DMS153 treated with DMSO at 0.1 percent for 48 hours (cell line): ENCODE measurements around the gene CYP27B1.

Experiments used
- DNase-seq: peaks from one replicate; lab custom pipeline; 2025; ENCODE audit not compliant: unreplicated experiment; lab: John Stamatoyannopoulos, UW

Gene CYP27B1

DNA sequence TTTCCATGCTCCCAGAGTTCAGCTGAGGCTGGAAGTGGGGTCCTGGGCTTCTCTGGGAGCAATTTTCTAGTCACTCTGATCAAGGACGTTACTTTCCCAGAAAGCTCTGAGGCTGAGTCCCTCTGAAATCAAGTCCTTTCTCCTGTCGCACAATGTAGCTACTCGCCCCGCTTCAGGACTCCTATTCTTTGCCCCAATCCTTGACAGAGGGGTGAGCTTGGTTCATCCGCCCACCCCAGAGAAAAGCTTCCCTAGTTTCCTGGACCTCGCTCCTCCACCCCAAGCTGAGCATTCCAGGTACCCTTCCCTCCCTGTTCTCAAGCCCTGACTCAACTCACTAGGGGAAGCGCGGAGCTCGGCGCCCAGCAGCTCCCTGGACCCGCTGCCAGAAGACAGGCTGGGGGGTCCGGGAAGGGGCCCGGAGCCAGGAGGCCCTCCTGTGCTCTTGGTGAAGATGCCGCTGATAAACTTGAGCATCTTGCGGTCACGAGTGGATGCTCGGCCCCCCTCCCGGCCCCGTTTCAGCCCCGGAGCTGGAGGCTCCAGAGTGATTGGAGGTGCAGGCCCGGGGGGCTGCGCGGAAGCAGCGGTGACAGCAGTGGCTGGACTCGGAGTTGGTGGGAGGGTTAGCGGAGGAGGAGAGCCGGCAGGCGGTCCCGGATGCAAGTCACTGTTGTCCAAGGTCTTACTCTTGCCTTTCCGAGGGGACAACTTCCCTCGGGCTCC, 30.0 kb downstream of the CYP27B1 start:
- DNase-seq = no peak

DNA sequence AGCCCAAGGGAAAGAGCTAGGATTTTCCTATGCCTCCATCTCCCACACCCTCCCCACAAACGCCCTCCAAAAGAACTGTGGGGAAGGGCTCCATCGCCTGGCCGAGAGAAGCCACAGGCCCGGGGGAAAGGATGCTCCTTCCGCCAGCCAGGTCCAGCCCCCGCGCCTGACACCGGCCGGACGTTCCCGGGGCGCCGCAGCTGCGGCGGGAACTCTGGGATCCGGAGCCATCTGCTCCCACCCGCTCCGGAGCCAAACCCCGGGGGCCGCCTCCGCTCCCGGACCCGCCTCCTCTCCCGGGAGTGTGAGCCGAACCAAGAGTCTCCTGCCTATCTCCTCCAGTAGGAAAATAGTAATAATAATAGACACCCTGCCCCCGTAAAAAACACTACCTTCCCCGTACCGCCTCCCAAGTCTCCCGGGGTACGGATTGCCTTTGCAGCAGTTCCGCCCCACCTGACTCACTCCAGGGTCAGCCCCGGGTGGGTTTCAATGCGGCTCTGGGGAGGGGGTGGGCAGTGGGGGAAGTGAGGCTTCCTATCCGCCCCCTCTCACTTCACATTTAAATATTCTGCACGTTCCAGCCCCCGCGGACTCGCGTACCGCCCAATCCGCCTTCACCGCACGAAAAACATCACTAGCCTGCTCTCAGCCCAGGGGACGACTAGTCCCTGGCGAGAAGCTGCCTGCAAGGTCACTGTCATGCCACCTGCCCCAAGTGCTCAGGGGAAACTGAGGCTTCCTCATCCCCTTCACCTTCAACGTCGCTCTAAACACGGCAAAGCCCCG, 30.7 kb downstream of the CYP27B1 start:
- no peak for DNase-seq

DNA sequence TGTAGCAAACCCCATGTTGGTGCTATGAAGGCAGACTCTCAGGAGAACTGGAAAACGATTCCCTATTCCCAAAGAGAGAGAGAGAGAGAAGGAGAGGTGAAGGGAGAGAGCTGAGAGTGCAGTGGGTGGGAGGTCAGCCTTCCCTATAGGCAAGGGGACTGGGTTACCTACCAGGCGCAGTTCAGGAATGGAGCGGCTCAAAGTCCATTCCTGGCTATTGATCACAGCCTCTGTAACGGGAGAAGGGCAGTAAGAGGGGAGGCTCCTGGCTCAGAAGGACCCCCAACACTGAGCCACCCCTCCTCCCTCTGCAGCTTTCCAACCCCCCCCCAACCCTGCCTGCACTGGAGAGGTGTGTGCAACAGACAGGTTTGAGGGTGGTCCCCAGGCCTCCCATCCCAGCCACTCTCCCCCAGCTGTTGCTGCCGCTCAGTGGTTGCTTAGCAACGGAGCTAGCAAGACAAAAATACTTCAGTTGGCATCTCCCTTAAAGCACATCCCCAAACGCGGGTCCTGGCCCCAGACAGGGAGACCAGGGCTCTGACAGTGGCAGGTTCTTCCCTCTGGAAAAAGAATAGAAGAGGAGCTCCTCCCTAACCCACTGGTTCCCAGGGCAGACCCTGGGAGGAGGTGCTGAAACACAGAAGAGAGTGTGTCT, 31.6 kb downstream of the CYP27B1 start:
- no peak for DNase-seq

DNA sequence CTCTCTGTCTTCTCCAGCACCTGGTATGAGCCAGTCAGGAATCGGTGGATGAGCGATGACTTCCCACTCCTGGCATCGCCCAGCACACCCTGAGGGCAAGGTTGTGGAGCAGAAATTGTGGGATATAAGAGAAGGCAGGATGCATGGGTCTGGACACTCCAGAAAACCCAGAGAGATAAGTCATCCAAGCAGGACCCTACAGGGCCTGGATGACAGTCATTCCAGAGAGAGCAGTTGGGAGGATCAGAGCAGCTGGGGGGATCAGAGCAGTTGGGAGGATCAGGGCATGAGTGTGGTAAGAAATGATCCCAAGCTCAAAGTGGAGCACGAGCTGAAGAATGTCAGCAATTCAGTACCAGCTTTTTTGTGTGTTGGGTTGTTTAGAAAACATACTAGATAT, 32.3 kb downstream of the CYP27B1 start:
- DNase-seq = no peak

DNA sequence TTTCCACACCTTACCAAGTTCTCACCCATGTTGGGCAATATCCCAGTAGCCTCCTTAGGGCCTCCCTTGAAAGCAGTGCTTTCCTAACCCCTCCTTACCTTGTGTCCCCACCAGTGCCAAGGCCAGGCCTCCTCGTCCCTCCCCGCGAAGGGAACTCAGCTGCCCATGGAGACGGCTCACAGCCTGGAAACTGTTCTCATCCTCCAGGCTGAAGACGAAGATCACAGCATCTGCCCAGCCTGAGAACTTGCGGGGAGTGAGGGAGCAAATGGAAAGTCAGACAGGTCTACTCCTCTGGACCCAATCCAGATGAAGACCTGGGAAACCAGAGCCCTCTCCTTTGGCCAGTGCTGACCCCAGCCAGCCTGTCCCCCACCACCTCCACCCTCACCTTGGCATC, 33.0 kb downstream of the CYP27B1 start:
- no peak for DNase-seq

DNA sequence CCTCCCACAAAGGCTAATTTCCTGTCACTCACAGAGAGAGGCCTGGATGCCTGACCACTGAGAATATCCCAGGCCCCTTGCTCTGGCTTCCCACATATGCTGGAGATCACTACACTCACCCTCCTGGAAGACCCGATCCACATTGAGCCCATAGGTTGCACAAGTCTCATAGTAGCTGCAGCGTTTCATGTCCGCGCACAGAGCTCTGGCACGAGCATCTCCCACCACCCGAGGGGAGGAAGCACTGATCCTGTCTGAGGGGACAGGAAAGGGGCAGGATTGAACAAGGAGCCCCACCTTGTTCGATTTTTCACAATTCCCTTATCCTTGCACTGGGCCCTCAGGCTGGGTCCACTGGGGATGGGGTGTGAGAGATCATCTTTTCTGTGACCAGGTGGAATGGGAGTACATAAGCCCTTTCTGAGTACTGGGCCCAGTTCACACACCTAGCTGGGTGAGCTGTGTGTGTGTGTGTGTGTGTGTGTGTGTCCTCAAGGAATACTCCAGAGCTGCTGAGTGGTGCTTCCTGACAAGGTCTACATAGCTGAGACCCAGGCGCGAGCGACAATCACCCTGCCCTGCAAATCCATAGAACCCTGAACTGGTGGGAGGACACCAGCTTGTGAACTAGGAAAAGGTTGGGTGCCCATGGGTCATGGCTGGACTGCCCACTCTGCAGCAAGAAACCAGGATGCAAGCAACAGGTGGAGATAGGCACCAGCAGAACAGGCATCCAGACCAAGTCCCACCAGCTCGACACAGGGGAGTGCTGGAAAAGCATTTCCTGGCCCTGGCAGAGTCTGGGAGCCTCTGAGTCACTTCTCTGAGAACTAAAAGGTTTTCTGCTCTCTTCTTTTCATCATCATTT, 33.9 kb downstream of the CYP27B1 start:
- no peak for DNase-seq

DNA sequence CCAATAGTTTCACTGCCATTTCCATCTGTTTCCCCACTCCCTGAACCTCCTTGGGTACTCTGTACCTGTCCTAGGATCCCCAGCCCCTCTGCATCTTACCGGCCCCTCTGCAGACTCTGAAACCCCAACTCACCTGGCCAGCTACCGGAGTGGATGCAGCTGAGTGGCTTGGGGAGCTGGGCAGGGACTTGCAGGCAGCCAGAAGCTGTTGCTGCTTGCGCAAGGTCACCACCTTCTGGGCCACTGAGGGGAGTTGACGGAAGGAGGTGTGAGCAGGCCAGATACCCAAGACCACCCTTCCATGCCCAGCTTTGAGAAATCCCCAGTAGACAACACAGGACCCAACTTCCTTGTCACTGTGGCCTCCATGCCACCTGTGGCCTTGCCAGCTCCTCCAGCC, 34.6 kb downstream of the CYP27B1 start:
- DNase-seq = no peak

DNA sequence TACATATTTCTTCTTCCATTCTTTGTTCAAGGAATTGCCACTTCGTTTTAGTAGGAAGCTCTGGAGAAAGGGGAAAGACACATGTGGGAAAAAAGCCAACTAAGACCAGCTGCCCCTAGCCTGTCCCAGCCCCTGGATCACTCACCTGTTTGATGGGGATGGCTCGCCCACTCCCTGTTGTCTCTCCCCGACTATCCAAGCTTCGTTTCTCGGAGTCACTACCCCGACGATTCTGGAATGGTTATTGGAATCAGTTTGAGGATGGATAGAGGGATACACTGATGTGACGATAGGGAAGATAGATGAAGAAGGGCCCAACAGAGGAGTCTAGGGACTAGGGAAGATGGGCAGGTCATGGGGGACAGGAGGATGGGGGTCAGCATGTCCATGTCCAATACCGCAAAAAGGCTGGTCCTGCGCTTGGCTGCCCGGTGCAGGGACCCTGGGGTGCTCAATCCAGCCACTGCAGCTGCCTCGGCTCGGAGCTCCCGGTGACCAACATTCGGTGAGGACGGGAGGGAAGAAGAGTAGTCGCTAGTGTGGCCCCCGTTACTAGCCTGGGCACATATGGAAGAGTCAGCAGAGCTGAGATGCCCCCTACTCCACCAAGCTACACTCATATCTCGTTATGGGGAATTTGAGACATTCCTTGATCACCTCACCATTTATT, 35.3 kb downstream of the CYP27B1 start:
- DNase-seq = no peak

DNA sequence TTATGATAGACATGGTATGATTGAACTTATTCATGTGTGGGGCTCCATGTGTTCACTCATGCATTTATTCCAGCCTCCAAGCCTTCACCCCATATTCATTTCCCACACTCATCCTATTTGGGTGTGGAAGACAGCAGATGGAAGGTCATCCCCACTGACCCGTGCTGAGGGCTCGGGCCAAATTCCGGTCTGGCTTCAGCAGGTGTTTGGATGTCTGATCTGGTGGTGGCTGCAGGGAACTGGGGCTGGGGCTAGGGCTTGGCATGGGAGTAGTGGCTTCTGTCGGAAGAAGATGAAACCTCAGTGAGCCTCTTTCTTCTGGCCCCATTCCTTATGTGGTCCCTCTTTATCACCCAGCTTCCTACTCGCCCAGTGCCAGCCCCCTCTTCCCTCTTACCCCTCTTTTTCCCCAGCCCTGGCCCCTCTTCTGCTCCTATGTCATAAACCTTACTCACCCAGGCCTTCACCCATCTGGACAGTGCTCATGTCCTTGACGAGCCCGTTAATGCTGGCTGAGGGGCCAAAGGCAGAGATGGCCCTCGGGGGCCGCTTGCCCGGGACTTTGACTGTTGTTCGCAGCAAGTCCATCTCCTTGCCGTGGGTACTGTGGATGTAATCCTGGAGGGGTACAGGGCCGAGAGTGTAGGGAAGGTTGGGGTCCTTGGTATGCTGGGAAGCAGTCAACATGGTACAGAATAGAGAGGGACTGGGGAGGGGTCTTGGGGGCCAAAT, 36.4 kb downstream of the CYP27B1 start:
- no peak for DNase-seq

DNA sequence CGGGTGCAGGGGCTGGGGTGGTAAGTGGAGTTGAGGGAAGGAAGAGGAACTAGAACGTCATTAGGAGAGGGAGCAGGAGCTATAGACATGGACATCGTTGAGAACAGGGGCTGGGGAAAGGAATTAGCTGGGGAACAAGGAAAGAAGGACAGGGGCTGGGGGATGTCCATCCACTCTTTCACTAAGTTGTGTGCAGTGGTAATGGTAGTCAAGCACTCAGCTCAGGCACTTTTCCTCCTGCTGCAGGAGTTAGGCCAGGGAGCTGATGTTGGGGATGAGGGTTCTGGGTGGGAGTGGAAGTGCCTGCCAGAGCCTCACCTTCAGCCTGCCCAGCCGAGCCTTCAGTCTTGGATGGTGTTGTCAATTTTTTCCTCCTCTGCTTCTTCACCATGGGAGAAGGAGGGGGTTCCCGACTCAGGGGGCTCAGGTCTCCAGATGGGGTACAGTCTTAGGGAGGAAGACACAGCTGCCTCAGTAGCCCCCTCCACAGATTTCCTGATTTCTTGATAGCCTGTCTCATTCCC, 37.5 kb downstream of the CYP27B1 start:
- DNase-seq = no peak

DNA sequence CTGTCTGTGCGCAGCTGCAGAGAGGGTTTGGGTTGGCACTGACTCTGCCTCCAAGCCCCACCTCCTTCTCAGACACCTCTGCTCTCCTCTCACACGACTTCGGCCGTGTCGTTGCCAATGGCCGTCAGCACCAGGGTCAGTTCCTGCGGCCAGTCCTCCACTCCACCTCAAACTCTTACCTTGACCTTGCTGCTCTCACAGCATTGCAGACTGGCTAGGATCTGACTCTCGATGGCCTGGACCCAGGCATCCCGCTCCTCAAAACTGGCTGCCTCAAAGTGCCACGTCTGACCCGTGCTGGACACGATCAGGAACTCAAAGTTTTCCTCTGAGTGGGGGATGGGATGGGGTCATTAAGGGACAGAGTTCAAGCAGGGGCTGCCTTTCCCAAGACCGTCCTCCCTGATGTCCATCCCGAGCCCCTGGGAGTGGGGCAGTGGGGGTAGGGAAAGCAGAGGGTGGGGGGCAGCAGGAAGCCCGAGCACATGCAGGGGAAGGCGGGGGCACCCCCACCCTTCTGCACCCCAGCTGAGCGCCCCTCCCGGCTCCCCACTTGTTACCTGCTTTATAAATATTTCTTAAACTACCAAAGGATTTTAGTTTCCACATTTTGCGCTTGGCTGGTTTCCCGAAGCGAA, 39.0 kb downstream of the CYP27B1 start:
- DNase-seq = no peak

DNA sequence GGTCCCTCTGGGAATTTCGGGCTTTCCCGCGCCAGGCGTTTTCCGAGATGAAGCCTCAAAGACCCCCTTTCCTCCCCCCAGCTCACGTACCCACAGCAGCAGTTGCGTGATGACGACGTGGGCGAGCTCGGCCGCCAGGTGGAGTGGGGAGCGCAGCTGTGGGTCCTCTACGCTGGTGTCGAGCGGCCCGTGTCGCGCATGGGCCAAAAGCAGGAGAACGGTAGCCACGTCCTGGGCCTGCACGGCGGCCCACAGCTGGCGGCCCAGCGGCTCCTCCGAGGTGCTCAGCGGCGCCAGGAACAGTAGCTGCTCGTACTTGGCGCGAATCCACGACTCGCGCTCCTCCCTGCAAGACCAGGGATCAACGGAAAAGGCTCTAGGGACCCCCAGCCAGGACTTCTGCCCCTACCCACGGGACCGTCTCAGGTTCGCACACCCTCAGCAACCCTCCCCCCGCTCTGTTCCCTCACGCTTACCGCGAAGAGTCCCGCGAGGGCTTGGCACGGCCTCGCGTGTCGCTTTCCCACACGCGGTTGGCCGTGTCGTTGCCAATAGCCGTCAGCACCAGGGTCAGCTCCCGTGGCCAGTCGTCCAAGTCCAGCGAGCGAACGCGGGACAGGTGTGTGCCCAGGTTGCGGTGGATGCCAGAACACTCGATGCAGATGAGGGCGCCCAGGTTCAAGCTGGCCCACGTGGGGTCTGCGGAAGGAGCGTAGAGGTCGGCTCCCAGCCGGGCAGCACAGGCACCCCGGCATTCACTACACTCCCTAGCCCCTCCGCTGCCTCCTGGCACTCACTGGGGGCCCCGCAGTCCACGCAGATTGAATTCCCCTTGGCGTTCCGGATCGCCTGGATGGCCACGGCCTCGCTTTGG, 39.8 kb downstream of the CYP27B1 start:
- DNase-seq = no peak

DNA sequence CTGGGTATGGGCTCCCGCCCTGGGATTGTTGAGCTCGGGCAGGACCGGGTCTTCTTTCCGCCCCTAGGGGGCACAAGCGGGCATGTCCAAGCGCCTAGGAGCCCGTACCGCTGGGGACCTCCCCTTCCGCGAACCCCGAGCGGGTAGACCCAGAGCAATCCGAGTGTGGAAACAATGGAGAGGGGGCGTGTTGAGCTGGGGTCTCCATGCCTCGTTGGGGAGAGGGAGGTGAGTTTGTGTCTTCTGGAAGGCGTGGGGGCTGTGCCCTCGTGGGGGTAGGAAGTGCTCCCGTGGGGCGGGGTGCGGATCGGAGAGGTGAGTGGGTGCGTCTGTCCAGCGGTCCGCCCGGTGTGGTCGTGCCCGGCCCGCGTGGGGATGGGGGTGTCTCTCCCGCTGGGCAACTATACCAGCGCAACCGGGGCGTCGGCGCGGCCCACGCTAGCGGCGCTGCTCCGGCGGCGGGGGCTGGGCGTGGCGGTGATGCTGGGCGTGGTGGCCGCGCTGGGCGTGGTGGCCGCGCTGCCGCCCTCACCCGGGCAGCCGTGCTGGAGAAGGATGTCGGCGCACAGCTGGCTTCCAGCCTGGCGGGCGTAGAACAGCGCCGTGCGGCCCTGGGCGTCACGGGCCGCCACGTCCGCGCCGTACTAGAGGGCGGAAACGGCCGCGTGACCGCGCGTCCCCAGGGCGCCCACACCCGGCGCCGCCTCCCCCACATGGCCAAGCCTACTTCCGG, 40.6 kb downstream of the CYP27B1 start:
- peak; percentile 84 for DNase-seq

DNA sequence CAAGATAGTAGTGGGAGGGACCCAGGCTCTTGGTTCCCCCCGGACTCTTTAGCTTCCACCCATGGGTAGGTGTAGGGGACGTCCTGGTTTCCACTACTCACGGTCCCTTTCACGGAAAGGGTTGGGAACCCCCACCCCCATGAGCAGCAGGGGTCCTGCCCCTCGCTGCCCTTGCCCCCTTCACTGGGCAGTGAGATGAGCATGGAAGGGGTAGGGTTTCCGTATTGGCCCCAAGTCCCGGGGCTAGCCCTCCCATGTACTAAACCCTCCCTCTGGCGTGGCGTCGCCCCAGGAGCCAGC, 41.1 kb downstream of the CYP27B1 start:
- no peak for DNase-seq

DNA sequence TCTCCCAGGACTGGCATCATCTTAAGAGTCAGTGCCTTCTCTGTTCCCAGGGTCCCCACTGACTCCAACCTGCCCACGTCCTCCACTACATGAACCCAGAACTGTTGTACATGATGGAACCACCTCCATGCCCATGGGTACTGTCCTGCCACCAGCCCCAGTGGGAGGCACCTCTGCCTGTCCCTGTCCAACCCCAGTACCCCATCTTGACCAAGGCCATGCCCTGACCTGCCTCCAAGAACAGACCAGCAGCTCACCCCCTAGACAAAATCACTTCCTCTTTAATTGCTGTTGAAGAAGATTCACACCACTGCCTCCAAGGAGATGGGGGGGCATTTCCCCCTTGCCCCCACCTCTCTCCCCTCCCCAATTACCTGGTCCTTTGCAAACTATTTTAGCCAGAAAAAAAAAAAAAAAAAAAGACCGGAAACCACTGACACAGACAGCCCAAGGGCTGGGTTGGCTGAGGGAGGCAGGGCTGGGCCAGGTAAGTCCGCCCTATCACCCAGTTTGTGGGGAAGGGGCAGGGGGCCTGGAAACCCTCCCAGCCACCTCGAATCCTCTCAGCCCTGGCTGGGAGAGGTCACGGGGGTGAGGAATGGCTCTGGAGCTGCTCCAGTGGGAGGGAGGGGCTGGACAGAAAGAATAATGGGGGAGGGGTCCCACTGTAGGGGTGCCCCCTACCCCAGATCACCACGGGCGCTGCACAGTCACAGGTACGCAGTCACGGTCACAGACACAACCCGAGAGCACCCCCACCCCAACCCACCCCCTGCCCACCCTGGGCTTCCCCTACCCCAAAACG, 41.7 kb downstream of the CYP27B1 start:
- no peak for DNase-seq

DNA sequence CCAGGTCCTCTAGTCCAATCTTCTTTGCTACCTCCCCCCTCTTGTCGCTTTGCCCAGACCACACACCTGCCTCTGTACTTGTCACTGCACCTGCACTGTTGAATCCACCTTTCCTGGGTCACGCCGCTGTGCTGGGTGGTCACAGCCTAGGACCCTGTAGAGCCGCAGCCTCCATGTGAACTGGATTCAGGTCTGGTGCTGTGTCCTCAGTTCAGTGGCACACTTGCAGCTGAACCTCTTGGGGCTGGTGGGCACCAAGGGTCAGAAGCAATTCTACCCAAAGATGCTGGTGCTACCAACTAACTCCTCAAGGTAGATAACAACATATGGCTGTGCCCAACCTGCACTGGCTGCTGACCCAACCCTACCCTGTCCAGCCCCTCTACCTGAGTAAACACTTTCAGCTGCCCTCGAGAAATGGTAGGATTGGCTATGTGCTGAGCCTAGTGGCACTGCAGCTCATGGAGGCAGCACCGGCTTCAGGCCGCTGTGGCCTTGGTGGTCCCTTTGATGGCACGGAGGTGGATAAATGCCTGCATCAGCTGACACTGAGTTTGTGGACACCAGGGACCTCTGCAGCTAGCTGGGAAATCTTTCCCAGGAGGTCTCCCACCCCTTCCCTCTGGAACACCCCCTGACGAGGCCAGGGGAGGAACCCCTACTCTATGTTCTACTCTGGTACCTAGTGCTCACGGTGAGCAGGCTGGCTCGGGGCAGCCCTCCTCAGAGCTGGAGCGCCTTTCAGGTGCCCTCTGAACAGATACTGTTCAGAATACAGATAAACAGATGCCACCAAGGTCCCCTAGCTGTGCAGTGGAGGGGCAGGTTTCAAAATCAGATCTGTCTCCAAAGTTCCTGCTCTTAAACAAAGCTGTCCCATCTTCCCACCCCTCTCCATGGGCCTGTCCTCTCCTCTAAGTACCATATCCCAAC, 42.6 kb downstream of the CYP27B1 start:
- DNase-seq = no peak
